ENCODE measurements around the gene CCDC169.

CCDC169 gene

GRCh38 chr13:36242761-36243160 is 54.9 kb downstream of the CCDC169 start:
- no peak for DNase-seq

GRCh38 chr13:36231236-36231635 is 66.4 kb downstream of the CCDC169 start:
- no peak for DNase-seq

- DNase-seq, result no peak
These were observed 72.9 kb downstream of the CCDC169 start for GRCh38 chr13:36224730-36225129.

- no peak for DNase-seq
These were observed 77.7 kb downstream of the CCDC169 start for GRCh38 chr13:36219883-36220282.

GRCh38 chr13:36217456-36217855 is 80.2 kb downstream of the CCDC169 start:
- DNase-seq, result no peak

GRCh38 chr13:36214163-36214921 is 83.3 kb downstream of the CCDC169 start, which contains the start of gene SOHLH2:
TSS of gene SOHLH2 (minus strand) at chr13:36214556. CDS start at chr13:36214526, 30 bp downstream.
- DNase-seq, result no peak

GRCh38 chr13:36212789-36213188 is 84.8 kb downstream of the CCDC169 start:
- no peak for DNase-seq

- DNase-seq, result no peak
These were observed 86.0 kb downstream of the CCDC169 start for GRCh38 chr13:36211567-36211966.

GRCh38 chr13:36210738-36211137 is 86.9 kb downstream of the CCDC169 start:
- DNase-seq, result no peak

GRCh38 chr13:36207672-36208071 is 89.9 kb downstream of the CCDC169 start:
- no peak for DNase-seq

- no peak for DNase-seq
These were observed 104.3 kb downstream of the CCDC169 start for GRCh38 chr13:36193151-36193855.

GRCh38 chr13:36192166-36192565 is 105.4 kb downstream of the CCDC169 start:
- DNase-seq, result no peak

- no peak for DNase-seq
These were observed 106.8 kb downstream of the CCDC169 start for GRCh38 chr13:36190771-36191170.

- DNase-seq, result no peak
These were observed 109.2 kb downstream of the CCDC169 start for GRCh38 chr13:36188441-36188840.

GRCh38 chr13:36183901-36184300 is 113.7 kb downstream of the CCDC169 start:
- DNase-seq, result no peak
